Measurements from ENCODE around the gene TRPV2. TPM values are rescaled to one million over a fixed set of nuclear protein-coding genes. Genes with fewer than 3 reads are reported as not detected.
"Not testable (repeated sequence)": the region's sequence is repeated elsewhere in the genome, so short reads cannot be mapped to it uniquely, and the experiment has no call there.

TRPV2 gene
- total and polyA plus RNA-seq, 7 donors: 3.7 to 14.0 (median 9.3) TPM

DNA sequence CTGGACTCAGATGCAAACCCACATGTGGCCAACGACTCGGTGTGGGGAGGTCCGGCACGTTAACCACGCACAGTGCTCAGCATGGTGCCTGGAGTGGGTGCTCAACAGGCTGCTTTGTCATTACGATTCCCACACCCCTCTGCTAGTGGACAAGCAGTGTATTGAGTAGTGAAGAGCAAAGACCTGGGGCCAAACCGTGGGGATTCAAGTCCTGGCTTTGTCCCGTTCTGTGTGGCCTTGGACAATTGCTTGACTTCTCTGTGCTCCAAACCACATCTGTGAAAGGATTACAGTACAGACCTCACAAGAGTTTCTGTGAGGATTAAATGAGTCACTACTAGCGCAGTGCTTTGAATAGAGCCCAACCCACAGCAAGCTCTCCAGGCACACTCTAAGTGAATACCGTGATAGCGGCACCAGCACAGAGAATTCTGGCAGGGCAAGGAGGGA lies 33.8 kb downstream of the TRPV2 start:
- TF ChIP-seq POLR2AphosphoS5 (IDR thresholded peaks at IDR 0.05) (no peak), EP300 (IDR thresholded peaks at IDR 0.05) (no peak), CTCF (IDR thresholded peaks at IDR 0.05) (no peak), POLR2A (IDR thresholded peaks at IDR 0.05) (no peak)
- H3K4me3 ChIP-seq: no peak overlapping the region
- H3K9me3 ChIP-seq: no peaks in the 10 kb centered on the region
- peaks cover 0 to 31% (median under 1%) of the 10 kb centered on the region in 4 donors for H3K36me3 ChIP-seq
- H3K27ac ChIP-seq: no peak overlapping the region
- no peaks in the 10 kb centered on the region for H3K27me3 ChIP-seq
- intact Hi-C loops (cut with DNase I): no loop called here
- DNase-seq: no peak
- 84 to 85% methylated on average over 11 of the region's 11 CpGs for WGBS, 2 donors
- H3K4me1 ChIP-seq: peaks cover 0 to 16% (median 6%) of the 10 kb centered on the region in 4 donors

DNA sequence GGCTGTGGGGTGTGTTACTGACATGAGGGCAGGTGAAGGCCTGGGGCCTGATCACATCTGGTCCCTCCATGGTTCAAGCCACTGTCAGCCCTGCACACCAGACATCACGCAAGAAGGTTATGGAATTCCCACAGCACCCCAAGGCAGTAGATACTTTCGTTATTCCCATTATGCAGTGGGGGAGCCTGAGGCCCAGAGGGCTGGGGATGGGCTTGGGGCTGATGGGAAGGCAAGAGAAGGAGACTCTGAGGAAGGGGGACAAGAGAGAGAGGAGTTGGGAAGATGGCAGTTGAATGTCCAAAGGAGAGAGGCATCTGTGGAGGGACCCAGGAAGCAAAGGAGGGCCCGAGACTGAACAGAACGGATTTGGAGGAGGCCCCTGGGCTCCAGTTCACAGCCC lies 34.7 kb downstream of the TRPV2 start:
- Histone ChIP-seq H3K4me1 (peaks cover 0 to 9% (median 6%) of the 10 kb centered on the region in 4 donors), H3K9me3 (no peaks in the 10 kb centered on the region), H3K27ac (no peak overlapping the region), H3K4me3 (no peak overlapping the region), H3K27me3 (no peaks in the 10 kb centered on the region), H3K36me3 (peaks cover 0 to 25% (median 0%) of the 10 kb centered on the region in 4 donors)
- TF ChIP-seq EP300 (IDR thresholded peaks at IDR 0.05) (no peak), POLR2AphosphoS5 (IDR thresholded peaks at IDR 0.05) (no peak), CTCF (IDR thresholded peaks at IDR 0.05) (no peak), POLR2A (IDR thresholded peaks at IDR 0.05) (no peak)
- WGBS, 2 donors: 87 to 88% methylated on average over 4 of the region's 4 CpGs
- no peak for DNase-seq
- intact Hi-C loops (cut with DNase I): no loop called here

GRCh38 chr17:16452268-16452667 lies 36.9 kb downstream of the TRPV2 start:
- DNase-seq; H3K27me3 ChIP-seq; H3K4me3 ChIP-seq; H3K9me3 ChIP-seq; H3K27ac ChIP-seq; H3K4me1 ChIP-seq; intact Hi-C loops (cut with DNase I): not testable (repeated sequence)
- H3K36me3 ChIP-seq: peaks cover 0 to 15% (median 0%) of the 10 kb centered on the region in 4 donors
- WGBS, 2 donors: 75 to 92% methylated on average over 8 of the region's 8 CpGs

GRCh38 chr17:16453493-16453851 lies 38.1 kb downstream of the TRPV2 start:
- Histone ChIP-seq H3K27ac (no peak overlapping the region), H3K36me3 (peaks cover 0 to 8% (median 0%) of the 10 kb centered on the region in 4 donors), H3K27me3 (no peaks in the 10 kb centered on the region), H3K9me3 (no peaks in the 10 kb centered on the region), H3K4me3 (no peak overlapping the region), H3K4me1 (peaks cover 0 to 4% (median 3%) of the 10 kb centered on the region in 4 donors)
- WGBS, 2 donors: 90% methylated on average over 4 of the region's 4 CpGs
- peak in 1 of 4 donors; percentile 41 for TF ChIP-seq POLR2AphosphoS5 (IDR thresholded peaks at IDR 0.05)
- peak in 1 of 4 experiments; percentile 5 for TF ChIP-seq CTCF (IDR thresholded peaks at IDR 0.05)
- no peak for TF ChIP-seq POLR2A (IDR thresholded peaks at IDR 0.05)
- no peak for DNase-seq
- intact Hi-C loops (cut with DNase I): loop anchor here (1.0 kb wide), 1 partner anchor 68 kb away; no protein-coding TSS in a partner anchor

DNA sequence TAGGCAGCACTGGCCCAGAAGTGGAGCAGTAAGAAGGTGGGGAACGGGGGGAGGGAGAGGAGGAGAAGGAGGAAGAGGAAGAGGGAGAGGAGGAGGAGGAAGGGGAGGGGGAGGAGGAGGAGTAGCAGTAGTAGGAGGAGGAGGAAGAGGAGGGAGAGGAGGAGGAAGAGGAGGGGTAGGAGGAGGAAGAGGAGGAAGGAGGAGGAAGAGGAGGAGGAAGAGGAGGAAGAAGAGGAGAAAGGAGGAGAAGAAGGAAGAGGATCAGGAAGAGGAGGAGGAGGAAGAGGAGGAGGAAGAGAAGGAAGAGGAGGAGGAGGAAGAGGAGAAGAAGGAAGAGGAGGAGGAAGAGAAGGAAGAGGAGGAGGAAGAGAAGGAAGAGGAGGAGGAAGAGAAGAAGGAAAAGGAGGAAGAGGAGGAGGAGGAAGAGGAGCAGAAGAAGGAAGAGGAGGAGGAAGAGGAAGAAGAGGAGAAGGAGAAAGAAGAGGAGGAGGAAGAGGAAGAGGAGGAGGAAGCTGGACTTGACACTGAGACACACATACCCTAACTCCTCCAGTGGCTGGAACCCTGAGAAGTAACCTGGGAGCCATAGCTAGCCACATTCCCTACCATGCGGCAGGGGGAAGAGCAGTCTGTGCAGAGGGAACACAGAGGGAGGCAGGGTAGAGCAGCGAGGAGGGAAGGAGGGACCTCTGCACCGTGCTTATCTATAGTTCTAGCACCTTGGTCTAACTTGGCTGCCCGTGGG lies 40.8 kb downstream of the TRPV2 start:
- peaks cover 0 to 4% (median 3%) of the 10 kb centered on the region in 4 donors for H3K4me1 ChIP-seq
- WGBS, 2 donors: 81 to 91% methylated on average over 5 of the region's 5 CpGs
- H3K27me3 ChIP-seq: no peaks in the 10 kb centered on the region
- H3K9me3 ChIP-seq: no peaks in the 10 kb centered on the region
- DNase-seq: no peak
- no peak for TF ChIP-seq POLR2A (IDR thresholded peaks at IDR 0.05)
- no peak for TF ChIP-seq EP300 (IDR thresholded peaks at IDR 0.05)
- TF ChIP-seq POLR2AphosphoS5 (IDR thresholded peaks at IDR 0.05): no peak
- TF ChIP-seq CTCF (IDR thresholded peaks at IDR 0.05): no peak
- intact Hi-C loops (cut with DNase I): no loop called here
- H3K27ac ChIP-seq: no peak overlapping the region
- H3K4me3 ChIP-seq: no peak overlapping the region
- no peaks in the 10 kb centered on the region for H3K36me3 ChIP-seq
